GM23338 (cell line): ENCODE results near the gene FABP1.

ENCODE experiments used
- CREB1 ChIP-seq: fragments of 250-450 bp; sonication (Bioruptor Pico); IDR thresholded peaks from 2 replicates; pipeline ENCODE4 v1.5.0; 2020; ENCODE audit warnings: low read depth, mild to moderate bottlenecking, moderate library complexity
- EZH2 ChIP-seq: fragments of 200-600 bp; sonication (generic); IDR thresholded peaks from one replicate; pipeline ENCODE4 v1.8.0; 2017; ENCODE audit warnings: antibody characterized with exemption, mild to moderate bottlenecking, low read depth; ENCODE audit not compliant: unreplicated experiment
- EZH2phosphoT487 ChIP-seq: fragments of 200-600 bp; sonication (generic); IDR thresholded peaks from one replicate; pipeline ENCODE4 v1.8.1; 2018; ENCODE audit warnings: antibody characterized with exemption; ENCODE audit not compliant: unreplicated experiment
- JUNB ChIP-seq: IDR thresholded peaks from one replicate; pipeline ENCODE4 v1.6.1; 2016; ENCODE audit warnings: antibody characterized with exemption; ENCODE audit not compliant: unreplicated experiment
- POLR2AphosphoS5 ChIP-seq: IDR thresholded peaks from 2 replicates; pipeline ENCODE4 v1.6.1; 2016; ENCODE audit warnings: antibody characterized with exemption, low read depth
- TF ChIP-seq, protein P1 (sequence below), 2 experiments: fragments of 200-600 bp in 1 of 2; sonication (generic) in 1 of 2; conservative IDR thresholded peaks; 2 replicates each; pipeline versions ENCODE4 v1.5.1 to v1.6.1; 2016 to 2017; ENCODE audit warnings: antibody characterized with exemption in 2 of 2, low read depth in 2 of 2, mild to moderate bottlenecking in 2 of 2, moderate library complexity in 1 of 2
- TF ChIP-seq, protein P2 (sequence below): IDR thresholded peaks from one replicate; pipeline ENCODE4 v1.6.1; 2018; ENCODE audit warnings: antibody characterized with exemption; ENCODE audit not compliant: unreplicated experiment

DNA sequence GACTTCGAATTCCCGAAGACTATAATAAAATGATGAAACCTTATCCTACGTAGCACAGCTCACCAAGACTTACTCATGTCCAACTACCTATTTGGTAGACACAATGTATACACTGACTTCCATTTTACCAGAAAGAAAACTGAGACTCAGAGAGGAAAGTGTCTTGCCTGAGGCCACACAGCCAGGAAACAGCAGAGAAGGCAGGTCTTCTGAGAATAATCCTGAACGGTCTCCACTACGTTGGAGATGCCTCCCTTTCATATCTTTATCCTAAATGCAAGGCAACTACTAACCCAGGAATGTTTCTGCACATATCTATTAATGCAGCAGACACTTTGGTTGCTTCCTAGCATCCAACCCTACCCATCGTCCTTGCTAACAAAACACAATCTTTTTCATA, 11.9 kb upstream of the FABP1 start:
- TF ChIP-seq, protein P1, sequence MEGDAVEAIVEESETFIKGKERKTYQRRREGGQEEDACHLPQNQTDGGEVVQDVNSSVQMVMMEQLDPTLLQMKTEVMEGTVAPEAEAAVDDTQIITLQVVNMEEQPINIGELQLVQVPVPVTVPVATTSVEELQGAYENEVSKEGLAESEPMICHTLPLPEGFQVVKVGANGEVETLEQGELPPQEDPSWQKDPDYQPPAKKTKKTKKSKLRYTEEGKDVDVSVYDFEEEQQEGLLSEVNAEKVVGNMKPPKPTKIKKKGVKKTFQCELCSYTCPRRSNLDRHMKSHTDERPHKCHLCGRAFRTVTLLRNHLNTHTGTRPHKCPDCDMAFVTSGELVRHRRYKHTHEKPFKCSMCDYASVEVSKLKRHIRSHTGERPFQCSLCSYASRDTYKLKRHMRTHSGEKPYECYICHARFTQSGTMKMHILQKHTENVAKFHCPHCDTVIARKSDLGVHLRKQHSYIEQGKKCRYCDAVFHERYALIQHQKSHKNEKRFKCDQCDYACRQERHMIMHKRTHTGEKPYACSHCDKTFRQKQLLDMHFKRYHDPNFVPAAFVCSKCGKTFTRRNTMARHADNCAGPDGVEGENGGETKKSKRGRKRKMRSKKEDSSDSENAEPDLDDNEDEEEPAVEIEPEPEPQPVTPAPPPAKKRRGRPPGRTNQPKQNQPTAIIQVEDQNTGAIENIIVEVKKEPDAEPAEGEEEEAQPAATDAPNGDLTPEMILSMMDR (conservative IDR thresholded peaks at IDR 0.05; ENCODE audit: low read depth in 2 of 2), result no peak
- TF ChIP-seq POLR2AphosphoS5 (no peak), EZH2 (no peak), CREB1 (CRISPR knock-in tag) (no peak), JUNB (no peak), EZH2phosphoT487 (no peak)
- TF ChIP-seq, protein P2, sequence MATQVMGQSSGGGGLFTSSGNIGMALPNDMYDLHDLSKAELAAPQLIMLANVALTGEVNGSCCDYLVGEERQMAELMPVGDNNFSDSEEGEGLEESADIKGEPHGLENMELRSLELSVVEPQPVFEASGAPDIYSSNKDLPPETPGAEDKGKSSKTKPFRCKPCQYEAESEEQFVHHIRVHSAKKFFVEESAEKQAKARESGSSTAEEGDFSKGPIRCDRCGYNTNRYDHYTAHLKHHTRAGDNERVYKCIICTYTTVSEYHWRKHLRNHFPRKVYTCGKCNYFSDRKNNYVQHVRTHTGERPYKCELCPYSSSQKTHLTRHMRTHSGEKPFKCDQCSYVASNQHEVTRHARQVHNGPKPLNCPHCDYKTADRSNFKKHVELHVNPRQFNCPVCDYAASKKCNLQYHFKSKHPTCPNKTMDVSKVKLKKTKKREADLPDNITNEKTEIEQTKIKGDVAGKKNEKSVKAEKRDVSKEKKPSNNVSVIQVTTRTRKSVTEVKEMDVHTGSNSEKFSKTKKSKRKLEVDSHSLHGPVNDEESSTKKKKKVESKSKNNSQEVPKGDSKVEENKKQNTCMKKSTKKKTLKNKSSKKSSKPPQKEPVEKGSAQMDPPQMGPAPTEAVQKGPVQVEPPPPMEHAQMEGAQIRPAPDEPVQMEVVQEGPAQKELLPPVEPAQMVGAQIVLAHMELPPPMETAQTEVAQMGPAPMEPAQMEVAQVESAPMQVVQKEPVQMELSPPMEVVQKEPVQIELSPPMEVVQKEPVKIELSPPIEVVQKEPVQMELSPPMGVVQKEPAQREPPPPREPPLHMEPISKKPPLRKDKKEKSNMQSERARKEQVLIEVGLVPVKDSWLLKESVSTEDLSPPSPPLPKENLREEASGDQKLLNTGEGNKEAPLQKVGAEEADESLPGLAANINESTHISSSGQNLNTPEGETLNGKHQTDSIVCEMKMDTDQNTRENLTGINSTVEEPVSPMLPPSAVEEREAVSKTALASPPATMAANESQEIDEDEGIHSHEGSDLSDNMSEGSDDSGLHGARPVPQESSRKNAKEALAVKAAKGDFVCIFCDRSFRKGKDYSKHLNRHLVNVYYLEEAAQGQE, result no peak
